Activated T-helper 1 cell treated with anti-CD3 and anti-CD28 coated beads, Interleukin-2, amount 50 U/mL, for 16 hours (primary cell): ENCODE data around the gene ASAP2.

Experiments used
- DNase-seq, 2 donors: peaks; one replicate each; pipeline ENCODE4 v3.0.0-alpha.2; 2020; ENCODE audit warnings: low read depth in 1 of 2, low spot score in 1 of 2

The ASAP2 gene

DNA sequence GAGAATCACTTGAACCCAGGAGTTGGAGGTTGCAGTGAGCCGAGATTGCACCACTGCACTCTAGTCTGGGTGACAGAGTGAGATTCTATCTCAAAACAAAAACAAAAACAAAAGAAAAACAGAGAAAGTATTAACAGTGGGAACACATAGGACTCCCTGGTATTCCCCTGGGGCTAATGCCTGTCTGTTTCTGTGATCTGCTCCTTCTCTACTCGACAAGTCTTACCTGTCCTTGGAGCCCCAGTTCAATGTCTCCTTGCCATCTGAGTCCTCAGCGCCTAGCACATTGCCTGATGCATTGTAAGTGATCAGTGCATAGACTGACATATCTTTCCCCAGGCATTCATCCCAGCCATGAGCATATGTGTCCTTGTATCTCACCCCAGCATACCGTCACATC lies 85.8 kb downstream of the ASAP2 start:
- no peak for DNase-seq

DNA sequence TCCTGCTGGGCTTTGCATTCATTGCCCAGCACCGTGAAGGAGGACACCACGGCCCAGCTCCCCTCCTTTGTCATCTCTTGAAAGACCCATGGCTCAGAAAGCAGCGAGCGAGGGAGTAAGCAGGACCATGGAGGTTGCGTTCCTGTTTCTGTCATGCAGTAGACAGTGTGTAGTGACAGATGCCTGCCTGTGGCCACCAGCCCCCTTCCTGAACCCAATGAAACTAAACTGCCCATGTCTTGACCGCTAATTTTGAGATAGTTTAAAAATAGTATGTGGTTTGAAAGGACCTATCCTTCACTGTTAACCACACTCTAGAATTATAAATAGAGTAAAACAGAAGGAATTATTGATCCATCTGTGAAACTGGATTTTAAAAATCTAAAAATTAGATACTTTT lies 88.2 kb downstream of the ASAP2 start:
- no peak for DNase-seq

DNA sequence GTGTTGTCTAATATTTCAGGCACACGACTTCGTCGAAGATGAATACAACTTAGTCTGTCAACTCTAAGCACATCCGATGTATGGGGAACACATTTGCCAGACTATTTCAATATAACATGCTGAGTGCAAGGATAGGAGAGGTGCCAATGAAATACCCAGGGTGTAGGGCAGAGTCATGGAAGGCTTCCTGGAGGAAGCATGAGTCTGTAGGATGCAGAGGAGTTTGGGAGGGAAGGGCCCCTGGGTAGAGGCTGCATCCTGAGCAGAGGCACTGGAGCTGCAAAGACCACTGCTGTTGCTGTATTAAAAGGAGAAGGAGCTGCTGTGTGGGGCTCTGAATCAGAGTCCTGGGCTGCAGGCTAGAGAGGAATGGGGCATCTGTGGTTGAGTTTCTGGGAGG lies 89.9 kb downstream of the ASAP2 start:
- DNase-seq: no peak

DNA sequence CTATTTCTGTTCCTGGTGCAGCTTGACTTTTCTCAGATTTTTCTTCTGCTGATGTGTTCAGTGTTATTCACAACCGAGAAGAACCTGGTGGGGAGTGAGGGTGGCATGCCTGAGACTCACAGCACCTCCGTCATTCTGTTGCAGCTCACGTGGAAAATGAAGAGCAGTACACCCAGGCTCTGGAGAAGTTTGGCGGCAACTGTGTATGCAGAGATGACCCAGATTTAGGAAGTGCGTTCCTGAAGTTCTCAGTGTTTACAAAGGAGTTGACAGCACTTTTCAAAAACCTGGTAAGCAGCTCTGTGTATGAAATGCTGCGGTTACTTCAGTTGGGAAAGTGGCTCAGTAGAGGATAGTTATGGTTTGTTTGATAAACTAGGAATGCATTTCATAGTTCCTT lies 90.5 kb downstream of the ASAP2 start:
- DNase-seq: no peak

DNA sequence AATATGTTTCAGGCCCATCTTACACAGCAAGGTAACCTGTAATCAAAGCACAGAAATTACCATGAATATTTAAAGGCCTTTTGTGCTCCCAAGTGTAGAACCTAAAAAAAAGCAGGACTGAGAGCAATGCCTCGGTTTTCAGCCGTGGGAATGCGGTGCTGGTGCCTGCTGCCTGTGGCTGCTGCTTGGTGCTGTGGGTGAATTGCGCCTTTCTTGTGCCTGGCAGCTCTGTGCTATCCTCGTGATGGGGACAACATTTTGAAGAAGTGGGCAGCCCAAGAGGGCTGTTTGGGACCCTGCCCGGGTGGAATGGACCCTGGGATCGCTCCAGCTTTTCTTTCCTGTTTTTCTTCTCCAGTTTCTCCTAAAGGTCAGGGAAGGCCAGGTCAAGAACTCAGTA lies 91.2 kb downstream of the ASAP2 start:
- no peak for DNase-seq

DNA sequence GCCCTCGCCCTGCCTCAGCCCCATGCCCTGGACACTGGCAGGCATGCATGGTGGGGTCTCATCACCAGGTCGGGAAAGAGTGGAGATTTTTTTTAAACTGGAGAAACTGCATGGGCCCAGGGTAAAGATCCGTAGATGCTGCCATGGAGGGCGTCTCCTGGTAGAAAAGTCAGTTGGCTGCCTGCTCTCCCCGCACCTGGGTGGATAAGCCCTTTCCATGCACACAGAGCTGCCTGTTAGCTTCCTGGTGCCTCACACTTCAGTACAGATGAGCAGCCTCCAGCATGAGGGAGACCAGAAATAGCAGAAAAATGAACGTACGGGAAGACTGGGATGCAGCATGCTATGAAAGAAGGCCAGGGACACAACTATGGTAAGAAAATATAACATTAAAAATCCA lies 92.0 kb downstream of the ASAP2 start:
- DNase-seq: no peak

DNA sequence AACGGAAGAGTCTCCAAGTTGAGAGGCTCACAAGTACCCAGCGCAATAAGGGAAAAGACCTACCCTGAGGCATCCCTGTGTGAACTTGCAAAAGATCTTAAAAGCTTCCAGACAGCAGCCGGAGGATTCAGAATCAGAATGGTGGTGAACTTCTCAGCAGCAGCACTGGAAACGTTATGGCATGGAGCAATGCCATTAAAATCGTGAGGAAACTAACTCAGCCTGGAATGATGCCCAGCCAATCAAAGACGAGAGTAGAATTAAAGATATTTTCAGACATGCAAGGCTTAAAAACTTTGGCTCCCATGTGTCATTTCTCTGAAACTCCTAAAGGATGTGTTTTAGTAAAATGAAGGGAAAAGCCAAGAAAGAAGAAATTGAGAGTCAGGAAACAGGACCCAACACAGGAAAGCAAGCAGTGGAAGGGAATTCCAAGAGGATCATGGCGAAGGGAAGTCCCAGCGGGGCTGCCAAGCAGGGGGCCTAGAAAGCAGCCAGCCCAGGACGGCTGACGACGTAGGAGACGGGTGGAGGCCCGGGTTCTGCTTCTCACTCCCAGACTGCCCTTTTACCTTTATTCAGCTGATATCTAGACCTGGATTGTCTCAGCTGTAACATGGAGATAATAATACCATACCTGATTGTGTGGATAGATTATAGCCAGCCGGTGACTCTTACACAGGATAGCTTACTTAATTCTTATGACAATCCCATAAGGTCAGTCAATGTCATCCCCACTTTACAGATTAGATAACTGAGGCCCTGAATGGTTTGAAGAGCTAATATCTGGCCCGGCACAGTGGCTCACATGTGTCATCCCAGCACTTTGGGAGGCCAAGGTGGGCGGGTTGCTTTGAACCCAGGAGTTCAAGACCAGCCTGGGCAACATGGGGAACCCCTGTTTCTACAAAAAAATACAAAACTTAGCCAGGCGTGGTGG lies 92.8 kb downstream of the ASAP2 start:
- DNase-seq: no peak

DNA sequence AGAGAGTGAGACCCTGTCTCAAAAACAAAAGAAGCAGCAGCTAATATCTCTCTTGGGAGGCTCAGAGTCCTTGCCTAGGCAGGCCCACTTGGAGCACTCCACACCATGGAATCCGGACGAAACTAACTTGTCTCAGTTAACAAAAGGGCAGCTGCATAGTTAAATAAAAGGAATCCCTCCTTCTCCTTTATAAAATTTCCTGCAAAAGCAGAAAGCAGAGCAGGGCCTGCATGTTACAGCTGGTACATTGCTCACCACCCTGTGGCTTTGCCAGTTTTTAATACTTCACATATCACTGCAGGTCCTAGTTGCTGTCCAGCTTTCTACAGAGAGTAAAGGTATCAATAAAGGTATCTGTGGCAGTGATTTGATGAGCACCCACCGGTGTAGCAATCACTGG lies 93.6 kb downstream of the ASAP2 start:
- DNase-seq: no peak

DNA sequence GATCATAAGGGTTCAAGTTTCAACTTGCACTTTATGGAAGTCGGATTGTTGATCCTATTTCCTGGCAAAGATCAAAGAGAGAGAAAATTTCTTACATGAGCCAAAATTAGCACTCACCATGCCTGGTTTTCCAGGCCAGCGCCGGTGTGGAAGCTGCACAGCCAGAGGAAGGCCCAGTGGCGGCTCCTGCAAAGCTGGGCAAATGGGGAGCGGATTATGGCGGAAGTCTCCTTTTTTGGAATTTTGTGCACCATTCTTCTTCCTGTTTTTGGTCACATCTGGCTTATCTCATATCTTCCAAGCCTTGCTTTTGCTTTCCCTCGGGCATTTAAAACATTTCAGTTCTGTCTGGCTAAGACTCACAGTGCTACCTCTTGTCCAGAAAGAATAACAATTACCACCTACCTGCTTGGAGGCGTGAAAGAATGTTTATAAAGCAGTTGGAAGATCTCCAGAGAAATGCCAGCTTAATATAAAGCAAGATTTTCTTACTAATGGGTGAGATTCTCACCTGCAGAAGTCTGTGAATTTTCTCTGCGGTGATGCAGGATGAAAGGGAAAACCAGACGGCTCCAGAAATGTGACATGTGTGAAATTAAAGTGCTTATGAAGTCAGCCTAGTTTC lies 94.3 kb downstream of the ASAP2 start:
- DNase-seq: no peak

DNA sequence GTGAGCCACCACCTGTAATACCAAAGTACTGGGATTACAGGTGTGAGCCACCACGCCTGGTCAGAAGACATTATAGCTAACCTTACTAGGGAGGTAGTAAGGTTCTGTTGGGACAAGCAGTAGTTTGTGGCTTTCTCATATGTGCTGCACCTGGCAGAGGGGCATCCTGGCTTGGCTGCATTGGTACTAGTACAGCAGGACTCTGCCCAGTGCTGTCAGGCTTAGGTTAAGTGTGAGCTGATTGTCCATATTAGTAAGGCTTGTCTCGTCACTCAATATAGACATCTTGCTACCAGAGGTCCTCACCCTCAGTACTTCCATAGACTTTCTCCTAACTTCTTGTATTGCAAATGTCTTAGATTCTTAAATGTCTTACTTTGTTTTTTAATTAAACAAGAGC lies 96.1 kb downstream of the ASAP2 start:
- DNase-seq: no peak

DNA sequence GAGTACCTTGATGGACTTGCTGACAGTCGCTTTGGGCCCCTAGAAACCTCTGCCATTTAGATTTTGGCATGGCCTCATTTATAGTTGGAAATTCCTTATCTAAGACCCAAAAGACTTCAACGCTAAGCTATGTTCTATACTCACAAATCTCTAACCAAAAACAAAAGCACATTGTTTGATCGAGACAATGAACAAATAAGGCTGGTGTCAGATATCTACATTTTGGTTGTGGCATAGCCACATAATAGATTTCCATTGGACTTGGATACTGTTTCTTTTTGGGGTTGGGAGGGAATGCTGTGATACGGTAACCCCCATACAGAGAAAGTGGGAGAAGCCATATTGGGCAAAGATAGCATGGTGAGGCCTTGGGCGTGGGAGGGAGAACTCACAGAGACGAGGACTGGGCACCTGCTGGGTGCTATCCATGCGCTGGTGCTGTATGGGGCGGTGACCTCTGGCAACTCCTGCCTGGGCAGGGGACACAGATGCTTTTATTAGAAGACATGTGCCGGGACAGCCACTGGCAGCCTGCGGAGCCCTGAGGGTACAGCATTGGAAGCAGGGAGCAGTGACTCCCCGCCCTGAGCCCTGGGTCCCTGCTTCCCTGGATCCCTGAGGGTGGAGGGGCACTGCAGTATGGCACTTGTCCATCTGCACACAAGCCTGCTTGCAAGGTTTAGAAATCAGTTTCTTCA lies 97.1 kb downstream of the ASAP2 start:
- DNase-seq: no peak

DNA sequence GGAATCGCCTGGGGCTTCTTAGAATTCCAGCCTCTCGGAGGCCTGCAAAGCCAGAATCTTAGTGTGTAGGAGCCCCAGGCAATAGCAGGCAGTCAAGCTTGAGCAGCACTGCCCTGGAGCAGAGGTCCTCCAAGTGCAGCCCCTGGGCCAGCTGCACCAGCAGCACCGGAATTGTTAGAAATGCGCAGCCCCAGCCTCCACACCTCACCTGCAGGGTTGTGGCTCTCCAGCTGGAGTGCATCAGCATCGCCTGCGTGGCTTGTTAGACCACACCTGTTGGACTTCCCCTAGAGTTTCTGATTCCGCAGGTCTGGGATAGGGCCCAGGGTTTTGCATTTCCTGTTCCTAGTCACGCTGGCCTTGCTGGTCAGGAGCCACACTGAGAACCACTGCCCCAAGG lies 100.3 kb downstream of the ASAP2 start:
- DNase-seq: no peak

DNA sequence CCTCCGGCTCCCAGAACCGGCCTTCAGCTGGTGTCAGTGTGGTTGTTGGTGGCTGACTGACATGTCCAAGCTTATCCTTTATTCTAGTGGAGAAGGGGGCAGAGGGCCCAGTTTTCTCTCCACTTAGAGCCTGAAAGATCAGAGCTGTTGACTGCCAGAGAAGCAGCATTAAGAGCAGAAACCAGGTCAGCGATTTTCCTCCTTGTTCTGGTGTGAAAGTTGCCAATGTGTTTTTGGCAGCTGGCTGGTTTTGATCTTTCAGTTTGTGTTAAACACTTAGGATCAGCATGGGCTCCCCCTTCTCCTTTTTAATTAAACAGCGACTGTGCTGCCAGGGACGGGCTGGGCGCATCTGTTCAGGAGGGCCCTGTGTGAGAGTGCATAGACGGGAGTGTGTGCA lies 100.9 kb downstream of the ASAP2 start:
- no peak for DNase-seq

DNA sequence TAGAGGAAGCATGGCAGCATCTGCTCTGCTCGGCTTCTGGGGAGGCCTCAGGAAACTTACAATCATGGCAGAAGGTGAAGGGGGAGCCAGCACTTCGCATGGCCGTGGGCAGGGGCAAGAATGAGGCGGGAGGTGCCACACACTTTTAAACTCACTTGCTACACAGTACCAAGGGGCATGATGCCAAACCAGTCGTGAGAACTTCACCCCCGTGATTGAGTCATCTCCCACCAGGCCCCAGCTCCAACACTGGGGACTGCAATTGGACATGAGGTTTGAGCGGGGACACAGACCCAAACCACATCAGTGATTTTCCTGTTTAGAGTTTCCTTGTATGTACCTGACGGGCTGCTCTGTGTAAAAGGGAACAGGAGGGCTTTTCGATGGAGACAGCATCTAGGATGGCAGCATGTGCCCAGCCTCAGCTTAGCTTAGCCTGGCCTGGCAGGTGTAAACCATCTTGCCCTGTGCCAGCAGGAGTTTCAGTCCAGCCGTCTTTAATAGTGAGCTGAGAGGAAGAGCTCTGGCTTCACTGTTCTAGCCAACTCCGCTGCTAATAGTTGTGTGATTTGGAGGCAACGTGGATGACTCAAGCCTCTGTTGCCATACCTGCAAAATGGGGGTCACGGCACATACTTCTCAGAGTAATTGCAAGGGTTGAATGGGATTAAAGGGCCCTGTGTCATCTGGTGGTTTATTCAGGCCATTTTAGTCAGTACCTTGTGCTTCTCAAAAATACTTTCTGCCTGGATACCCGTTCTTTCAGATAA lies 101.8 kb downstream of the ASAP2 start:
- DNase-seq: no peak

DNA sequence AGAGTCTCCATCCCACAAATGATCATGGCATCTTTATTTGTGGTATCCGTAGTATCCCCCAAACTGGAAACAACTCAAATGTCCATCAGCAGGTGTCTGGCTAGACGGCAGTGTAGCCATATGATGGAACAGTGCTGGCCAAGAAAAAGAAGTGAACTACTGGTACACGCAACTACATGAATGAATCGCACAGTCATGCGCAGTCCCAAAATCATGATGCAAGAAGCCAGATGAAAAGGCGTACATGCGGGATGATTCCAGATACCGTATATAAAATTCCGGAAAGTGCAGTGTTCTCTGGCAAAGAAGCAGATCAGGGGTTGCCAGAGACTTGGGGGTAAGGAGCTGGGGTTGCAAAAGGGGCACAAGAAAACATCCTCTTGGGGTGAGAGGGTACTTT lies 102.5 kb downstream of the ASAP2 start:
- DNase-seq: no peak

DNA sequence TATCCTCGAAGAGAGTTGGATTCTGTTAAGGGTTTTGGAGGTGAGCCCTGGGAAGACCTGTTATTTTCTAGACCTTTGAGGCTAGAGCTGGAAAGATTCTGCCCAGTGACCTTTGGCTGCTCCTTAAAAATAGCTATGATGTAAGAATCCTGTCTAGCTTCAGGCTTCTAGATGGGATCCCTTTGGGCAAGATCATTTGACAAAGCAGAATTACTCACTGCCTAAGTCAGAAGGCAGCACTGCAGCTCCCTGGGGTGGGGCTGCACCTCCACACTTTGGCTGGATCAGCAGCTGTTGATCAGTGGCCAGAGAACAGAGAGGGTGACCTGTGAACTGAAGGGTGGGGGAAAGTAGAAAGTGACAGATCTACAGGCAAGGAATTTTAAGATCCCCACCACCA lies 103.8 kb downstream of the ASAP2 start:
- no peak for DNase-seq

DNA sequence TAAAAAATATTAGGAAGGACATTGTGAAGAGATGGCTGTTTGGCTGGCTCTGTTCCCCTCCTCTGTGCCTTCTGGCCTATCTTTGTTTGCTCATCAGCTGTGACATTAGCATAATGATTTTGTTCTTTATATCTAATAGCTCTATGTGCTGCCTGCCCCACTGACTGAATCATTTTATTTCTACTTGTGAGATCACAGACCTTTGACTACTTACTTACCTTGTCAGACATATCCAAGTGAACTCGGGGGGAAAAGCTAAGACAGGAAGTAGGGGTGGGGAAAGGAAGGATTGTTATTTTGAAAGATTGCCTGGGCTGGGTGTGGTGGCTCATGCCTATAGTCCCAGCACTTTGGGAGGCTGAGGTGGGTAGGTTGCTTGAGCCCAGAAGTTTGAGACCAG lies 104.2 kb downstream of the ASAP2 start:
- no peak for DNase-seq

DNA sequence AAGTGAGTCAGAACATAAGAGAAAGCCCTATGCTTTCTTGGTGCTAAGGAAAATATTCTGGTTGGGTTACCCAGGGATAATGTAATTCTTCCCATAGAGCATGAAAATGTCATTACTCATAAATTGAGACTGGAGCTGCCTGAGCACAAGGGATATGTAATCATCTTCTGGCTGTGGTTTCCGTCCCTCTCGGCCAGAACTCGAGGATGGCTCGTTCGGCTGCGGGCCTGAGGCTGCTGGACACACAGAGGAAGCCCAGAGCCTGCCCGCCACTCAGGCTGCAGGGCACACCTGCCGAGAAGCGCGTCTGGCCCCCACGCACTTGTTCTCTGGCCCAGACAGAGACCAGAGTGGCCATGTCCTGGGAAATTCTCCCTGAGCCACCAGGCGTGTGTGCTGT lies 104.9 kb downstream of the ASAP2 start:
- DNase-seq: no peak

DNA sequence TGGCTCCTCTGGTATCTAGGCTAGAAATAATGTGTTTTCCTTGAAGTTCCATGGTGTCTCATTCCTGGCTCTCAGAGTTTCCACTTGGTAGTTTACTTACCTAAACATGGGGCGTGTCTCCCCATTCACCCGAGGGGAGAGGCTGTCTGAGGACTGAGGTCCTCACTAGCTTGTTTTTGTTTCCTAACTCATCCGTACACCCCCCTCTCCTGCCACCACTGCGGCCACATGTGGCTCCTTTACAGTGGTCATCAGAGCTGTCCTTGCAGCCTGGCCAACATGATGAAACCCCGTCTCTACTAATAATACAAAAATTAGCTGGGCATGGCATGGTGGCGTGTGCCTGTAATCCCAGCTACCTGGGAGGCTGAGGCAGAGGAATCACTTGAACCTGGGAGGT lies 106.0 kb downstream of the ASAP2 start:
- no peak for DNase-seq

DNA sequence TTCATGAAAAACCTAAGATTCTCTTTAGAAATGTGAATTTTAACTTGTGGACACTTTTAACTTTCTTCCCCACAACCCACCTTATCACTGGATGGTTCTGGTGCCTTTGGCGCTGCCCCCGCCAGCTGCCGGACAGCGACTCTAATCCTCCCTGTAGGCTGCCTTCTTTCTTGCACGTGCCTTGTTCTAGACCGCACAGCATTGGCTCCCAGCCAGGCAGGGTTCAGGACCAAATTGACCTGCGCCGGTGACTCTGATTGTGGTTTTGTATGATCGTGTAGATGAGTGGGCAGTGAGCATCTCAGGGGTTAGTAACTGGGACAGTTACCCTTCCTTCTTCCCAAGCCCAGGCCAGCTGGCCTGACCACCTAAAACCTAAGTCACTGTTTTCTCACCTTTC lies 106.8 kb downstream of the ASAP2 start:
- no peak for DNase-seq

DNA sequence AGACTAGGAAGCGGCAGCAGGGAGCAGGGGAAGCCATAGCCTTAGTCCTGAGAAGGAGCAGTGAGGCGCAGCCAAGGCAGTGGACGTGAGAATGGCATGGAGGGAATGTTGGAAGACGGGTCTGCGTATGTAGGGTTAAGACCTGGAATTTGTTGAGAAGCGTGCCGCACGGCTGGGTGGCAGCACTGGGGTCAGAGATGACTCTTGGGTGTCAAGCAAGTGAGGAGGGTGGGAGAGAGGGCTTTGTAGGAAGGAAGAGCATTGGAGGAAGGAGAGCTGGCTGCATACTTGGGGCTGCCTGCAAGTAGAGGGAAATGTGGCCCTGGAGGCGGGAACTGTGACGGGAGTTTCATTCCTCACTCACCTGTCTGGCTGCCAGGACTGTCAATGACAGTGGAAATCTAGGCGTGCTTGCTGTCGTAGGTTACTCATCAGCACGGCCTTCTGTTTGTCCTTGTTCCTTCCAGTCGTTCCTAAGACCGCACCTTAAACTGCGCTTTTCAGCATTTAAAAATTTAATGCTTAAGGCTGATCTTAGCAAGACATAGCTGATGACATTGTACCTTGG lies 108.8 kb downstream of the ASAP2 start:
- DNase-seq: no peak
